Endothelial cell of umbilical vein (primary cell): ENCODE data around the gene MKLN1. TPM values are rescaled to one million over a fixed set of nuclear protein-coding genes. Genes with fewer than 3 reads are reported as not detected.

ENCODE experiments used
- BruUV-seq: library from RNA; stranded (reverse); fragments of 400-500 nt; replicated peaks from 2 replicates; lab custom pipeline; 2021; lab: Mats Ljungman, UMichigan
- CTCF ChIA-PET: fragments of 300-600, 350-600 bp; sonication (Branson Sonifier 250); formaldehyde crosslinking; loops from one replicate; lab custom pipeline; 2021; ENCODE audit warnings: antibody characterized with exemption, inconsistent platforms; lab: Charles Lee
- POLR2A ChIA-PET: fragments of 300-600, 350-600 bp; sonication (Branson Sonifier 250); formaldehyde crosslinking; loops from one replicate; lab custom pipeline; 2021; ENCODE audit warnings: antibody characterized with exemption, inconsistent platforms; lab: Charles Lee
- DNase-seq: peaks from one replicate; pipeline ENCODE4 v3.0.0-alpha.2; 2011; ENCODE audit warnings: low read depth, low spot score
- FAIRE-seq: peaks from 2 replicates; lab custom pipeline; 2011; peaks lifted over from hg19 to GRCh38; lab: Jason Lieb, UNC
- H2AFZ ChIP-seq: 2 replicates; pipeline ENCODE4 v1.6.0; 2012; ENCODE audit warnings: low read depth, low read length, control low read depth, inconsistent platforms
- H3K27ac ChIP-seq: 2 replicates; pipeline ENCODE4 v1.5.1; 2011; ENCODE audit warnings: low read depth, mild to moderate bottlenecking, control low read depth, low read length, moderate library complexity; ENCODE audit not compliant: insufficient read depth
- H3K27me3 ChIP-seq, 2 experiments: 2 replicates each; pipeline versions ENCODE4 v1.6.0 to v1.6.1; 2011; ENCODE audit warnings: low read length in 2 of 2, mixed read lengths in 1 of 2; ENCODE audit not compliant: control insufficient read depth in 2 of 2, insufficient read depth in 2 of 2
- H3K36me3 ChIP-seq, 2 experiments: 2 replicates in 1 of 2; 3 replicates in 1 of 2; pipeline ENCODE4 v1.5.1; 2011; ENCODE audit warnings: low read length in 2 of 2, mild to moderate bottlenecking in 1 of 2, moderate library complexity in 1 of 2; ENCODE audit not compliant: control insufficient read depth in 2 of 2, insufficient read depth in 2 of 2; ENCODE audit errors: extremely low read depth in 1 of 2
- H3K4me1 ChIP-seq: 3 replicates; pipeline ENCODE4 v1.5.1; 2011; ENCODE audit warnings: mild to moderate bottlenecking, low read length; ENCODE audit not compliant: control insufficient read depth, insufficient read depth; ENCODE audit errors: extremely low read depth
- H3K4me2 ChIP-seq: 2 replicates; pipeline ENCODE4 v1.6.1; 2011; ENCODE audit warnings: low read length, control low read depth, mixed read lengths; ENCODE audit not compliant: insufficient read depth
- H3K4me3 ChIP-seq, 3 experiments: fragments of 200-600 bp in 1 of 3; sonication (generic), shearing (Covaris generic) in 1 of 3; replicated peaks in 1 of 3; 2 replicates each; pipeline ENCODE4 v1.5.1; 2011 to 2016; ENCODE audit warnings: control low read depth in 3 of 3, low read length in 3 of 3, mild to moderate bottlenecking in 2 of 3, inconsistent platforms in 1 of 3, low read depth in 1 of 3, moderate library complexity in 1 of 3; ENCODE audit not compliant: insufficient read depth in 1 of 3
- H3K79me2 ChIP-seq: 2 replicates; pipeline ENCODE4 v1.6.0; 2012; ENCODE audit warnings: low read length, inconsistent platforms; ENCODE audit not compliant: control insufficient read depth, insufficient read depth
- H3K9ac ChIP-seq: replicated peaks from 2 replicates; pipeline ENCODE3; 2011; ENCODE audit warnings: low read length, control low read depth; ENCODE audit not compliant: insufficient read depth; ENCODE audit errors: extremely low read depth
- H3K9me1 ChIP-seq: replicated peaks from 3 replicates; pipeline ENCODE4 v1.6.0; 2011; ENCODE audit warnings: mild to moderate bottlenecking, low read length; ENCODE audit not compliant: control insufficient read depth, insufficient read depth; ENCODE audit errors: extremely low read depth
- H3K9me3 ChIP-seq: replicated peaks from 2 replicates; pipeline ENCODE4 v1.5.1; 2012; ENCODE audit warnings: low read length, inconsistent platforms; ENCODE audit not compliant: control insufficient read depth, insufficient read depth
- H4K20me1 ChIP-seq: replicated peaks from 2 replicates; pipeline ENCODE3; 2011; ENCODE audit warnings: mild to moderate bottlenecking, low read length; ENCODE audit not compliant: control insufficient read depth, insufficient read depth; ENCODE audit errors: extremely low read depth
- EZH2 ChIP-seq: IDR thresholded peaks from 2 replicates; pipeline ENCODE4 v1.6.1; 2012; ENCODE audit warnings: borderline replicate concordance, low read depth, mild to moderate bottlenecking, moderate library complexity, low read length, inconsistent platforms; ENCODE audit not compliant: severe bottlenecking
- FOS ChIP-seq: IDR thresholded peaks from 2 replicates; pipeline ENCODE4 v1.6.1; 2011; ENCODE audit warnings: mild to moderate bottlenecking, low read length, moderate library complexity, borderline replicate concordance; ENCODE audit not compliant: insufficient read depth
- GATA2 ChIP-seq: IDR thresholded peaks from 2 replicates; pipeline ENCODE4 v1.7.0; 2011; ENCODE audit warnings: low read depth, mild to moderate bottlenecking, moderate library complexity, mixed read lengths, low read length; ENCODE audit not compliant: insufficient read length, insufficient read depth
- JUN ChIP-seq: IDR thresholded peaks from 2 replicates; pipeline ENCODE4 v1.6.1; 2011; ENCODE audit warnings: borderline replicate concordance, low read depth; ENCODE audit not compliant: insufficient read length, insufficient read depth
- MYC ChIP-seq: IDR thresholded peaks from one replicate; pipeline ENCODE4 v1.6.1; 2011; ENCODE audit warnings: mild to moderate bottlenecking, low read depth, low read length
- POLR2A ChIP-seq: IDR thresholded peaks from 2 replicates; pipeline ENCODE4 v1.6.1; 2012; ENCODE audit warnings: low read depth, mild to moderate bottlenecking, control low read depth, low read length
- POLR2AphosphoS5 ChIP-seq: IDR thresholded peaks from 2 replicates; pipeline ENCODE4 v1.6.1; 2012; ENCODE audit warnings: low read depth, mild to moderate bottlenecking, control low read depth, low read length, moderate library complexity; ENCODE audit not compliant: insufficient read depth
- dilution Hi-C: fragments of 300-500 bp; cut with MboI; formaldehyde crosslinking; loops from one replicate; pipeline ENCODE4 v1.15.0; 2019; ENCODE audit warnings: low sequenced_read_pairs; ENCODE audit not compliant: extremely low pct_ligation_motif_present
- intact Hi-C: fragments of 100-400 bp; cut with micrococcal nuclease; formaldehyde crosslinking; loops from one replicate; pipeline ENCODE4 v1.10.0; 2022
- polyA plus RNA-seq, 4 experiments: library from polyadenylated mRNA; depleted of rRNA in 3 of 4; stranded (reverse) in 3 of 4; unstranded in 1 of 4; fragments of >200 nt; gene quantifications; 2 replicates each; pipeline versions ENCODE4 v1.2.1 to v1.2.3, GENCODE V29; 2011 to 2012; ENCODE audit warnings: missing spikeins in 1 of 4
- total RNA-seq: library from RNA; stranded (reverse); gene quantifications from 2 replicates; pipeline ENCODE4 v1.2.3, GENCODE V29; 2021
- TF ChIP-seq, protein P1 (sequence below): IDR thresholded peaks from 2 replicates; pipeline ENCODE4 v1.6.1; 2011; ENCODE audit not compliant: insufficient read depth, insufficient read length
- TF ChIP-seq, protein P2 (sequence below), 2 donors: IDR thresholded peaks; 1 replicate in 1 of 2; 2 replicates in 1 of 2; pipeline ENCODE4 v1.5.1; 2011; ENCODE audit warnings: low read length in 2 of 2, mild to moderate bottlenecking in 2 of 2, moderate library complexity in 2 of 2, control low read depth in 1 of 2, inconsistent platforms in 1 of 2, low read depth in 1 of 2; ENCODE audit not compliant: insufficient read depth in 1 of 2; ENCODE audit errors: extremely low read depth in 1 of 2

Gene MKLN1
- total and polyA plus RNA-seq, 2 donors (not counting 3 experiments of a cell fraction or from before 2014, with no cell fraction given), result 12.2 to 32.1 TPM

DNA sequence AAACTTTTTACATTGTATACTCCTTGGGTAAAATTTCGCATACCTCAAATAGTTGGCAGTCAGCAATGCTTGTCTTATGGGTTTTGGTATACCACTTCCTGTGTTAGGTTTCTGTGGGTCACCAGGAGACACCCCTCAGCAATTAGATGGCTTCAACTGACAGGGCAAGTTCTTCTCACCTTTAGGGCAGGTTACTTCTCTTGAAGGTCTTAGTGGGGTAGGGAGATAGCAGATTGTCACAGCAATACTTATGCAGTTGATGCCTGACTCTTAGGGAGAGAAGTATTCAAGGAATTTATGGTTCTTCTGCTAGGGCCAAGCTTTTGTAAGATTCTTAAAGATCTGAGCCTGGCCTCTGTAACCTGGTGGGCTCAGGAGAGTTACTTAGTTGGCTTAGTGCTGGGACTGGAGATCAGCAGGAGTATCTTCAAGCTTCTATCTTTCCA, 42.9 kb downstream of the MKLN1 start:
- no peak overlapping the region for H3K4me2 ChIP-seq
- CTCF ChIA-PET, result interaction anchor here (1.3 to 2.5 kb wide), 2 partner anchors 9 to 17 kb away, joined by 3 to 8 read pairs; no protein-coding TSS in a partner anchor
- intact Hi-C loops, result no loop called here

More for the DNA sequence above, 42.9 kb downstream of the MKLN1 start:
- POLR2A ChIA-PET, result no interaction called here
- TF ChIP-seq FOS (no peak), JUN (no peak), MYC (no peak), POLR2A (no peak), GATA2 (no peak), POLR2AphosphoS5 (no peak), EZH2 (no peak)
- TF ChIP-seq, protein P1, sequence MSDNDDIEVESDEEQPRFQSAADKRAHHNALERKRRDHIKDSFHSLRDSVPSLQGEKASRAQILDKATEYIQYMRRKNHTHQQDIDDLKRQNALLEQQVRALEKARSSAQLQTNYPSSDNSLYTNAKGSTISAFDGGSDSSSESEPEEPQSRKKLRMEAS, result no peak
- TF ChIP-seq, protein P2, sequence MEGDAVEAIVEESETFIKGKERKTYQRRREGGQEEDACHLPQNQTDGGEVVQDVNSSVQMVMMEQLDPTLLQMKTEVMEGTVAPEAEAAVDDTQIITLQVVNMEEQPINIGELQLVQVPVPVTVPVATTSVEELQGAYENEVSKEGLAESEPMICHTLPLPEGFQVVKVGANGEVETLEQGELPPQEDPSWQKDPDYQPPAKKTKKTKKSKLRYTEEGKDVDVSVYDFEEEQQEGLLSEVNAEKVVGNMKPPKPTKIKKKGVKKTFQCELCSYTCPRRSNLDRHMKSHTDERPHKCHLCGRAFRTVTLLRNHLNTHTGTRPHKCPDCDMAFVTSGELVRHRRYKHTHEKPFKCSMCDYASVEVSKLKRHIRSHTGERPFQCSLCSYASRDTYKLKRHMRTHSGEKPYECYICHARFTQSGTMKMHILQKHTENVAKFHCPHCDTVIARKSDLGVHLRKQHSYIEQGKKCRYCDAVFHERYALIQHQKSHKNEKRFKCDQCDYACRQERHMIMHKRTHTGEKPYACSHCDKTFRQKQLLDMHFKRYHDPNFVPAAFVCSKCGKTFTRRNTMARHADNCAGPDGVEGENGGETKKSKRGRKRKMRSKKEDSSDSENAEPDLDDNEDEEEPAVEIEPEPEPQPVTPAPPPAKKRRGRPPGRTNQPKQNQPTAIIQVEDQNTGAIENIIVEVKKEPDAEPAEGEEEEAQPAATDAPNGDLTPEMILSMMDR (IDR thresholded peaks at IDR 0.05; ENCODE audit: extremely low read depth in 1 of 2, insufficient read depth in 1 of 2, low read depth in 1 of 2, low read length in 2 of 2), result no peak
- no peak overlapping the region for H3K4me3 ChIP-seq
- H3K36me3 ChIP-seq, result no peaks in the 10 kb centered on the region
- H3K27ac ChIP-seq, result no peak overlapping the region
- no peaks in the 10 kb centered on the region for H3K27me3 ChIP-seq
- no peaks in the 10 kb centered on the region for H3K4me1 ChIP-seq
- H3K79me2 ChIP-seq, result peaks cover 62% of the 10 kb centered on the region
- H3K9me1 ChIP-seq, result no peaks in the 10 kb centered on the region
- no peak overlapping the region for H3K9ac ChIP-seq
- FAIRE-seq, result no peak
- no TSS peak for BruUV-seq
- peaks cover 12% of the 10 kb centered on the region for H4K20me1 ChIP-seq
- no peak for DNase-seq
- H2AFZ ChIP-seq, result no peak overlapping the region
- H3K9me3 ChIP-seq, result no peaks in the 10 kb centered on the region
- dilution Hi-C loops, result no loop called here
